Uterus (tissue), 4 donors: ENCODE measurements around the gene PRKAG2. TPM values are rescaled to one million over a fixed set of nuclear protein-coding genes. Genes with fewer than 3 reads are reported as not detected.
"Not testable (repeated sequence)": the region's sequence is repeated elsewhere in the genome, so short reads cannot be mapped to it uniquely, and the experiment has no call there.

ENCODE experiments used
- DNase-seq, 2 donors: peaks; one replicate each; pipeline ENCODE4 v3.0.0-alpha.2; 2019 to 2020
- H3K27ac ChIP-seq, 2 donors: fragments of 200-600 bp; sonication (generic); 1 replicate in 1 of 2; 2 replicates in 1 of 2; pipeline ENCODE4 v1.5.1; 2016 to 2018
- H3K27me3 ChIP-seq, 2 donors: fragments of 200-600 bp; sonication (generic); one replicate each; pipeline ENCODE4 v1.5.1; 2018 to 2019; ENCODE audit warnings: control low read depth in 1 of 2
- H3K36me3 ChIP-seq, 2 donors: fragments of 200-600 bp; sonication (generic); one replicate each; pipeline ENCODE4 v1.5.1; 2019; ENCODE audit warnings: control low read depth in 1 of 2
- H3K4me1 ChIP-seq, 2 donors: fragments of 200-600 bp; sonication (generic); one replicate each; pipeline ENCODE4 v1.5.1; 2018 to 2019; ENCODE audit warnings: control low read depth in 1 of 2
- H3K4me3 ChIP-seq, 2 donors: fragments of 200-600 bp; sonication (generic); 1 replicate in 1 of 2; 2 replicates in 1 of 2; pipeline ENCODE4 v1.5.1; 2018 to 2019; ENCODE audit warnings: mild to moderate bottlenecking in 1 of 2
- H3K9me3 ChIP-seq, 2 donors: fragments of 200-600 bp; sonication (generic); one replicate each; pipeline ENCODE4 v1.5.1; 2019; ENCODE audit warnings: control low read depth in 1 of 2
- POLR2A ChIP-seq, 2 donors: fragments of 450-650 bp; IDR thresholded peaks; one replicate each; pipeline ENCODE4 v1.6.1; 2016; ENCODE audit warnings: antibody characterized with exemption in 2 of 2, mild to moderate bottlenecking in 1 of 2, moderate library complexity in 1 of 2
- intact Hi-C: fragments of 100-400 bp; cut with DNase I; formaldehyde crosslinking; loops from one replicate; pipeline ENCODE4 v1.15.1; 2023; ENCODE audit warnings: low total_unique reads
- total RNA-seq, 4 donors: library from RNA; depleted of rRNA in 3 of 4; stranded (reverse); fragments of >200 nt in 3 of 4; gene quantifications; one replicate each; pipeline versions ENCODE4 v1.1.0 to v1.2.4, GENCODE V29; 2014 to 2023
- TF ChIP-seq, protein P1 (sequence below), 4 experiments: fragments of 200-600 bp in 2 of 4; fragments of 450-650 bp in 2 of 4; sonication (generic) in 2 of 4; IDR thresholded peaks; one replicate each; pipeline ENCODE4 v1.5.1; 2016 to 2019; ENCODE audit warnings: antibody characterized with exemption in 4 of 4, mild to moderate bottlenecking in 2 of 4, moderate library complexity in 1 of 4
- donor health status: DM: yes; HTN: yes; CAD: no.

Gene PRKAG2
- total RNA-seq, 4 donors from 2014 or later: 15.1 to 66.2 (median 33.6) TPM

DNA sequence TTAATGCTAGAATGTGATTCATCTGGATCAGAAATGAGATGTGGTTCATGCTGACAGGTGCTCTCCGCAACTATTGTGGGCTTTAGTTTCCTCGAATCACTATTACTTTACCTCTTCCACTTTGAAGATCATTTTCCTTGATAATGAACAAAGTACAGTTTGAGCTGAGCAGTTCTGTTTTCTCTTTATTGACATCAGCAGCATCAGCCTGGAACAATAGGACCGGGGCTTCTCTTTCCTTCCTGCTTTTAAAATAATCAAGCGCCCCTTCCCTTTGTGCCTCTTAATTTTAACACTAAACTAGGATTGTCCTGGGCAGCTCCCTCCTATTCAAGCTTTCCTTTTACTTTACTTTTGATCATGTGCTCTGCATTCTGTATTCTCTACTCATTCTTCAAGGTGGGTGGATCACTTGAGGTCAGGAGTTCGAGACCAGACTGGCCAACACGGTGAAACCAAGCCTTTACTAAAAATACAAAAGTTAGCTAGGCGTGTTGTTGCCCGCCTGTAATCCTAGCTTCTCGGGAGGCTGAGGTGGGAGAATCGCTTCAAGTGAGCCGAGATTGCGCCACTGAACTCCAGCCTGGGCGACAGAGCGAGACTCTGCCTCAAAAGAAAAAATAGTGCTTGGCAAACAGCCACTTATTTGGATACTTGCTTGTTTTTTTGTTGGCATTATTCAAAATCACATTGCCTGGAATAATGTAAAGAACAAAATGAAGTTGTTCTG lies 290.2 kb downstream of the PRKAG2 start:
- H3K36me3 ChIP-seq: no peaks in the 10 kb centered on the region
- H3K4me1 ChIP-seq: no peaks in the 10 kb centered on the region
- no peaks in the 10 kb centered on the region for H3K9me3 ChIP-seq
- no peaks in the 10 kb centered on the region for H3K27me3 ChIP-seq
- intact Hi-C loops: no loop called here
- TF ChIP-seq POLR2A (IDR thresholded peaks at IDR 0.05): no peak
- TF ChIP-seq, protein P1, sequence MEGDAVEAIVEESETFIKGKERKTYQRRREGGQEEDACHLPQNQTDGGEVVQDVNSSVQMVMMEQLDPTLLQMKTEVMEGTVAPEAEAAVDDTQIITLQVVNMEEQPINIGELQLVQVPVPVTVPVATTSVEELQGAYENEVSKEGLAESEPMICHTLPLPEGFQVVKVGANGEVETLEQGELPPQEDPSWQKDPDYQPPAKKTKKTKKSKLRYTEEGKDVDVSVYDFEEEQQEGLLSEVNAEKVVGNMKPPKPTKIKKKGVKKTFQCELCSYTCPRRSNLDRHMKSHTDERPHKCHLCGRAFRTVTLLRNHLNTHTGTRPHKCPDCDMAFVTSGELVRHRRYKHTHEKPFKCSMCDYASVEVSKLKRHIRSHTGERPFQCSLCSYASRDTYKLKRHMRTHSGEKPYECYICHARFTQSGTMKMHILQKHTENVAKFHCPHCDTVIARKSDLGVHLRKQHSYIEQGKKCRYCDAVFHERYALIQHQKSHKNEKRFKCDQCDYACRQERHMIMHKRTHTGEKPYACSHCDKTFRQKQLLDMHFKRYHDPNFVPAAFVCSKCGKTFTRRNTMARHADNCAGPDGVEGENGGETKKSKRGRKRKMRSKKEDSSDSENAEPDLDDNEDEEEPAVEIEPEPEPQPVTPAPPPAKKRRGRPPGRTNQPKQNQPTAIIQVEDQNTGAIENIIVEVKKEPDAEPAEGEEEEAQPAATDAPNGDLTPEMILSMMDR (IDR thresholded peaks at IDR 0.05): no peak
- no peak for DNase-seq
- H3K4me3 ChIP-seq: no peak overlapping the region
- H3K27ac ChIP-seq: no peak overlapping the region

DNA sequence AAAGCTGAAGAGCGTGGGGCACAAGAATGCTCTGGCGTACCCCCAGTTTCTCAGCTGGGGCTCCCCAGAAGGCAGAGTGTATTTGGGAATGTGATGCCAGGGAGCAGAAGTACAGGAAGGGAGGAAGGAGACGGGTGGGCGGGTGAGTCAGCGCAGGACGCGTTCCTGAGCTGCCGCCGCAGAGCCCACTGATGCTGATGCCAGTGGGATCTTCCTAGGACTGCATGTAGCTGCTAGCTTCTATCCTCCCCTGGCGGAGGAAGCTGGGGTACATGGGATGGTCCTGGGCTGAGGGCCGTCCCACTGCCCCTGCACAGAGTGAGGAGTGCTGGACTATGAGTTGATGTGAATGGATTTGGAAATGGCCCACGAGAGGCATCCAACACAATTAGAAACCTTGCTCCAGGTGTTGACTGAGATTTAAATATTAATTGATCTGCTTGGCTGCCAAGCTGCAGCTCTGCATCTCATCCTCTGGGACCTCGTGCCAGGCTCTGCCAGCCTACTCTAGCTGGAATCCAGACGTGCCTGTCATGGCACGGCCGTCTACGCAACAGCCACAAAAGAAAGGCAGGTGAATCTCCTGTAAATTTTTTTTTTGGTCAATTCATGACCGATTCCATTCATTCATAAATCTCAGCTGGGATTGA lies 291.0 kb downstream of the PRKAG2 start:
- no peak overlapping the region for H3K27ac ChIP-seq
- TF ChIP-seq POLR2A (IDR thresholded peaks at IDR 0.05): no peak
- TF ChIP-seq, protein P1 (IDR thresholded peaks at IDR 0.05): no peak
- no peak overlapping the region for H3K4me3 ChIP-seq
- H3K27me3 ChIP-seq: no peaks in the 10 kb centered on the region
- DNase-seq: no peak
- no peaks in the 10 kb centered on the region for H3K9me3 ChIP-seq
- no peaks in the 10 kb centered on the region for H3K4me1 ChIP-seq
- intact Hi-C loops: no loop called here
- H3K36me3 ChIP-seq: no peaks in the 10 kb centered on the region

- no peaks in the 10 kb centered on the region for H3K36me3 ChIP-seq
- TF ChIP-seq, protein P1 (IDR thresholded peaks at IDR 0.05): no peak
- no peak for TF ChIP-seq POLR2A (IDR thresholded peaks at IDR 0.05)
- no peaks in the 10 kb centered on the region for H3K27me3 ChIP-seq
- intact Hi-C loops: no loop called here
- H3K9me3 ChIP-seq: no peaks in the 10 kb centered on the region
- no peak for DNase-seq
- no peaks in the 10 kb centered on the region for H3K4me1 ChIP-seq
- H3K27ac ChIP-seq: no peak overlapping the region
- H3K4me3 ChIP-seq: no peak overlapping the region
Observed at GRCh38 chr7:151581741-151582140, 295.2 kb downstream of the PRKAG2 start.

GRCh38 chr7:151579644-151580043 lies 297.3 kb downstream of the PRKAG2 start:
- H3K9me3 ChIP-seq: no peaks in the 10 kb centered on the region
- no peak for DNase-seq
- no peak overlapping the region for H3K27ac ChIP-seq
- H3K36me3 ChIP-seq: no peaks in the 10 kb centered on the region
- no peak overlapping the region for H3K4me3 ChIP-seq
- intact Hi-C loops: no loop called here
- no peaks in the 10 kb centered on the region for H3K27me3 ChIP-seq
- H3K4me1 ChIP-seq: no peaks in the 10 kb centered on the region
- TF ChIP-seq, protein P1 (IDR thresholded peaks at IDR 0.05): no peak
- no peak for TF ChIP-seq POLR2A (IDR thresholded peaks at IDR 0.05)

DNA sequence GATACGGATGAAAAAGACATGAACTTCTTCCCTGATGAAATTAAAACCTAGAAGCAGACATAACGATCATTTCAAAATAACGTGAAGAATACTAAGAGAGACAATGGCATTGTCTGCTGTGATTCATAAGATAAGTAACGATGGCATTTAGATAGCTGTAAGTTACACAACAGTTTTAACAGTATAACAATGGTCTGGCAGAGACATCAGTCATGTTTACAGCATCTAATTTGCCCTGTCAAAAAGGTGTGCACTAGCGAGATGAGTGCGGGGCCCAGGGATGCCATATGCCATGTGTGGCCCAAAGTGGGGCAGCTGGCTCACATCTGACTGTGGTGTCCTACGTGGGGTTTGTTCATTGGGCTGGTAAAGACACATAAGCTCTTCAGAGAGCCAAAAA lies 301.5 kb downstream of the PRKAG2 start:
- H3K27ac ChIP-seq: no peak overlapping the region
- intact Hi-C loops: no loop called here
- H3K36me3 ChIP-seq: no peaks in the 10 kb centered on the region
- no peak overlapping the region for H3K4me3 ChIP-seq
- H3K9me3 ChIP-seq: no peaks in the 10 kb centered on the region
- TF ChIP-seq POLR2A (IDR thresholded peaks at IDR 0.05): no peak
- TF ChIP-seq, protein P1 (IDR thresholded peaks at IDR 0.05): no peak
- H3K4me1 ChIP-seq: no peaks in the 10 kb centered on the region
- no peak for DNase-seq
- H3K27me3 ChIP-seq: no peaks in the 10 kb centered on the region

GRCh38 chr7:151573046-151573445 lies 303.9 kb downstream of the PRKAG2 start:
- H3K27ac ChIP-seq, H3K27me3 ChIP-seq, intact Hi-C loops, H3K4me1 ChIP-seq, H3K4me3 ChIP-seq, H3K9me3 ChIP-seq, DNase-seq, H3K36me3 ChIP-seq: not testable (repeated sequence)
